GM19397 (cell line): ENCODE measurements around the gene HNRNPK.
"Not testable (repeated sequence)": the region's sequence is repeated elsewhere in the genome, so short reads cannot be mapped to it uniquely, and the experiment has no call there.

Experiments
- ATAC-seq: cut with Tn5 transposase; IDR thresholded peaks from one replicate; pipeline ENCODE4 v1.9.1; 2021; ENCODE audit warnings: mild to moderate bottlenecking, moderate library complexity; ENCODE audit not compliant: unreplicated experiment

HNRNPK gene

DNA sequence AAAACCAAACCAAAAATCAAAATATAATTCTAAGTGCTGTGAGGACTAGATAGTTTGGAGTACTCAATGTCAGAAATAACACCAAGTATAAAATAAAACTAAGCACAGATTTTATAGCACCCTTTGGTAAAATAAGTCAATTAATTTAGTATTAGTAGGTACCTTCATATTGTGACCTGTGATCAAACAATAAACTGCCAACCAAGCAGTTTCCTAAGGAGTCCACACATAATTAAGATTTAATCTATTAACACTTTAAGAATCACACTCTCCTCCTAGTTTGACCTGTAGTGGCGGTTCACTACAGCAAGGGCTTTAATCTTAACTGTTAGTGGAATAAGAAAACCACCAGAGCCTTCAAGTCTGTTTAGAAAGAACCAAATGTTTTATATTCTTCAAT is 2.8 kb downstream of the HNRNPK start:
- no peak for ATAC-seq

DNA sequence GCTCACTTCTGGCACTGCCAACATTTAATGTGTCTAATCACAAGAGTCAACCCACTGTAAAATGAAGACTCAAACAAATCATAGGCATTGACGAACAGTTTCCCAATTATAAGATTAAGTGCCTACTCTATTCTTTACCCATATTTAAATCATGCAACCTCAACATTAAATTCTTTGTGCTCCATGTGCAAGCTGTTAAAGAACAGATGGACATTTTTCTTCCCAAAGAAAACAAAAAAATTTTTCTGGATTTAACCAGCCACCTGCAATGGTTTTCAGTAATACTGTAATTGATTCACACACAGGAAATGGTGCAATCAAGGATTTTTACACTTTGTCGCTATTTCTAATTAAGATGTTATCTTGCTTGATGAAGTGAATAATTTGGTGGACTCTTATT is 3.6 kb downstream of the HNRNPK start:
- no peak for ATAC-seq

DNA sequence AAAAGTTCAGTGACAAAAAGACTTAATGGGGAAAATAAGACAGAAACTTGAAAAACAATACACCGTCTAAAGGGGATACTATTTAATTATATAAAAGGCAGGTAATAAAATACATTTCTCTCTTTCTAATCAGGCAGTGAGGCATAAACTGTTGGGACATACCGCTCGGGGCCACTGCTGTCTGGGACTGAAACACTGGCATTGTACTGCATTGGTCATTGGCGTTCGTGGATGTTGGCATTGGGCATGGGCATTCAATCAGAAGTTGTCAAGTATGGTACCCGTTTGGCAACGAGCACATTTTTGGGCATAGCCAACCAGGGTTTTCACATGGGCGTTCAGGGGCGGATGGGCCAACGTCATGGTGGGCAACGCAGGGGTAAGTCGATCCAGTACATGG is 4.7 kb downstream of the HNRNPK start:
- no peak for ATAC-seq

DNA sequence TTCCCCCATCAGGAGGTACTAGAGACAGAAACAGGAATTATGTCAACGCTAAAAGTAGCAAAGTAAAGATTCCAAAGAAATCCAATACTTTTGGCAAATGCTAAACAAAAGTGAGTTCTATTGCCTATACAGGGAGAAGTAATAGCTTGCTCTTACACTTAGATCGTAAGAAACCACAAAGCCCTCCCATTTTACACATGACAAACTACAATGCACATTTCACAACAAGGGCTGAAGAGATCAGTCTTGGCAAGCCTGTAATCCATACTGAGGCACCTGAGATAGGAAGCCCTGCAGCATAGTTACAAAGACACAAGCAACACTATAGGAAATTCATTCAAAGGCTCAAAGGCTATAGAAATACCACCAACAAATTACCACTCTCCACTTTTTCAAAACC is 7.7 kb downstream of the HNRNPK start:
- no peak for ATAC-seq

DNA sequence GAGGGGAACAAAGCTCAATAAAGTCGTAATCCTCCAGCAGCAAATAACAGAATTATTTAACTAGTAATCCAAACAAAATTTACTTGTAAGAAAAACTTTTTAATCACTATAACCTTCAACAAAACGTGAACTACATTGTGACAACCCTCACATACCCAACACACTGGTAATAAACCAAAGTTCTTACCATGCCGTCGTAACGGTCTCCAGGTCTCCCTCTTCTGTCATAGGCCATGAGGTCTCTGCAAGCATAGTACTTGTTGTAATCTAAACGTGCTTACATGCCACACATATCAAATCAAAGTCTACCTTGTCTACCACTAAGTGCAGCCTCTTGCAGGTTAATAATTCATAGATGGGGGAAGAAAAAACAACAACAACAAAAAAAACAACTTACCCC is 8.5 kb downstream of the HNRNPK start:
- ATAC-seq, result no peak

DNA sequence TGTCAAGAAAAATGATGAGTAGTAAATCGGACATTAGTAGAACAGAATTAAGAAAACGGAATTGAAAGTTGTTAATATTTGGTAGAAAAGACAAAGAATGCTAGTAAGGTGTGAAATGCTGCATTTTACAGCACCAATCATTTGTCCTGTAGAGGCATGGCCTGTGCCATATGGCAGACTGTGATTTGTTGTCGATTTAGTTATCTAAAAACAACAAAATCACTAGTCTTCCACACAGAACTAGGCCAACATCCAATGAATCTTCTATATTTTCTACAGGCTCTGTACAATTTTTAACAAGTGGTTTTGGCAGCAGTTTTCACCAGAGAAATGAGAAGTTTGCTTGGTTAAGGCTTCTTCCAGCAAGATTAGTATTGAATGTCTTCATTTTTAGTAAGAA is 10.4 kb downstream of the HNRNPK start:
- no peak for ATAC-seq

DNA sequence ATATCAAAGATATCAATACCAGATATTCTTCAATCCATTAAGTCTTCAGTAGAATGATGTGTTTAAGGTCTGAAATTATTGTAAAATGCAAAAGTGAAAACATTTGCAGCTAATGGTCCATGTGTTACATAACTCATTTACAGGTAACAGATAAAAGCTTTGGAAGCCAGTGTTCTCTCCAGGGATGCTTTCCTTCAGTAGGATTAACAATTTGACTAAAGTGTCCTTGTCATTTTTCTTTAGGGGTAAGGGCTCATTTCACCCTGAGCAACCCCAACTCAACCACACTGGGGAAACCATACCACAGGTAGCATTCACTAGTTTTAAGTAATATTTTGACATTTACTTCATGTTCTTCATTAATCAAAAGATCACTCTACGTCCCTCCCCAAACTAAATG is 12.9 kb downstream of the HNRNPK start:
- no peak for ATAC-seq

DNA sequence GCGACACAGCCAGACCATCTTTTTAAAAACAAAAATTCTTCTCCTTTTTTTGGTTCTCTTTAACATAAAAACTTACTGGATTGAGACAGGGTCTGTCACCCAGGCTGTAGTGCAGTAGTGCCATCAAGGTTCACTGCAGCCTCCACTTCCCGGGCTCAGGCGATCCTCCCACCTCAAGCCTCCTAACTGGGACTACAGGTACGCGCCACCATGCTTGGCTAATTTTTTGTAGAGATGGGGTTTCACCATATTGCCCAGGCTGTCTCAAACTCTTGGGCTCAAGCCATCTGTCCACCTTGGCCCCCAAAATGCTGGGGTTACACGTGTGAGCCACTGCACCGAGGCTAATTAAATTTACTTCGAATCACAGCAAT is 13.8 kb downstream of the HNRNPK start:
- ATAC-seq, result no peak

DNA sequence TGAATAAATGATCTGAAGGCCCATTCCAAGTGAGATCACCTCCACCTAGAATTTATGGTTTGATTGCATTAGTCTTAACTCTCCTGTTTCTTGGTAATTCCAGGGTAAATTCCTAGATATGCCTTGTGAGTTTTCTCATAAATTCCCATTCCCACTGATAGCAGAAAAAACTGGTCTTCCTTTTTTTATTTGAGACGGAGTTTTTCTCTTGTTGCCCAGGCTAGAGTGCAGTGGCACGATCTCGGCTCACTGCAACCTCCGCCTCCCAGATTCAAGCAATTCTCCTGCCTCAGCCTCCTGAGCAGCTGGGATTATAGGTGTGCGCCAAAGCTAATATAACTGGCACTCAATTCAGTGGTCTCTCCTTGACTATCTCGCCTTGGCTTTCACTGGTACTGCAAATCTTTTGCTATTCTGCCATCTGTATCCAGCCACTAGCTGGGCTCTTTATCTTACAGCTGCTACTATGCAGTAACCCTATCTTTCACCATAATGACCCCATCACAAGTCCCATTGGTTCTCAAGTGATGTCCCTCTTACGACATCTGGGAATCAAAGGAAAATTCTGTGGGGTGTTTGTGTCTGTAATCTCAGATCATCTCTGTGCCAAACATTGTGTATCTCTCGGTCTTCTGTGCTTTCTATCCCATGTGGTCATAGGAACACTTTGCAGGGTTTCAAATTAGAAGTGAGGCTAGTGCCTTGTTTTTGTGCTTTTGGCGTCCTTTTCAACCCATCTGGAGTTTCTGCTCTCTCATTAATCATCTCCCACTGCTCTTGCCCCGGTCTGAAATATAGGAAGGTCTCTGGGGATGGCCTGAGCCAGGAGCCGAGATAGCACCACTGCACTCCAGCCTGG is 14.4 kb downstream of the HNRNPK start:
- ATAC-seq, result no peak

DNA sequence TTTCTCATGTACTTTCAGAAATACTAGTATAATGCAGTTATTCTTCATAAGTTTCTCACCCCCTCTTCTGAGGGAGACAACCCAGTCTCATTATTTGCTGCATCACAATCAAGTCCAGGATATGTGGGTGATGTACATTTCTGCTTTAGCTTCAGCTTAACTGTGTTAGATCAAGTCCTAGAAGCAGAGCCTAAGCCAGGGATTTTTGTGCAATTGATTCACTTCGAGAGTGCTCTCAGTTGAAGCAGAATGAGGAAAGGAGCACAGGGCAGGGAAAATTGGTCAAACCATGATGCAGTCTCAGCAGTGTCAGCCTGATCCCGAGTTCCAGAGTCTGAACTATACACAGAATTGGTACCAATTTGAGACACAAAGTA is 15.1 kb downstream of the HNRNPK start:
- no peak for ATAC-seq

DNA sequence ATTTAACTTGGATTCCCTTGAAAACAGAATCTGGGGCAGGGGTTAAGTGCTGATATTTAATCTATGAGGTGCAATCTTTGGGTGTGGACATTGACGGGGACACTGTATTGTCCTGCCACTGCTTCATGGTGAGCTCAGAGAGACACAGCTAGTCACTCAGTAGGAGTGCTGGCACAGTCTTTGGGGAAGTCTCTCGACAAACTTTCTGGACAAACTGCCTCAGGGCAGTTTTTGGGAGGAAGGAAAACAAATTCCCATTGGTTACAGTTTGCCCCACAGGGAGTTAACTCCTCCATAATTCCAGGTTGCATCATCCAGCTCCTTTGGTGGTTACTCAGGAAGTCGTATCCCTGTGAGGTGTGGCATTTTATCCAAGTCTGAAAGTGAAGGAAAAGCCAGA is 17.9 kb downstream of the HNRNPK start:
- no peak for ATAC-seq

DNA sequence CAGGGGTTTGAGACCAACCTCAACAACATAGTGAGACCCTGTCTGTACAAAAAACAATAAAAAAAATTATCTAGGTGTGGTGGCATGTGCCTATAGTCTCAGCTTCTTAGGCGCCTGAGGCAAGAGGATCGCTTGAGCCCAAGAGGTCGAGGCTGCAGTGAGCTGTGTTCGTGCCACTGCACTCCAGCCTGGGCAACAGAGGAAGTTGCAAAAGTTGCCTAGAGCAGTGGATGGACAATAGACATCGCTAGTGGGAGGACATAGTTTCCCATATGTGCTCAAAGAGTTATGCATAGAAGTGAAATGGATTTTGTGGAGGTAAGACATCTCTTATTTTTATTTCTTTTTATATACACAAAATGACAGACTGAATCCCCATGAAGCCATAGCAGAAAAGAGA is 19.0 kb downstream of the HNRNPK start:
- no peak for ATAC-seq

DNA sequence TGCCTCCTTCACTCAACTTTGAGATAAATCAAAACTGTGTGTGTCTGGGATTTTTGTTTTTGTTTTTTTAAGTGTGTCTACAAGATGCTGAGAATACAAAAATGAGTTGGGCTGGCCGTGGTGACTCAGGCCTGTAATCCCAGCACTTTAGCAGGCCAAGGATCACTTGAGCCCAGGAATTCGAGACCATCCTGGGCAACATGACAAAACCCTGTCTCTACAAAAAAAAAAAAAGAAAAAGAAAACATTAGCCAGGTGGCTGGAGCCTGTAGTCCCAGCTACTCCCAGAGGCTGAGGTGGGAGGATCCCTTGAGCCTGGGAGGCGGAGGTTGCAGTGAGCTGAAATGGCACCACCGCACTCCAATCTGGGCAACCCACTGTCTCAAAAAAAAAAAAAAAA is 21.0 kb downstream of the HNRNPK start:
- no peak for ATAC-seq

DNA sequence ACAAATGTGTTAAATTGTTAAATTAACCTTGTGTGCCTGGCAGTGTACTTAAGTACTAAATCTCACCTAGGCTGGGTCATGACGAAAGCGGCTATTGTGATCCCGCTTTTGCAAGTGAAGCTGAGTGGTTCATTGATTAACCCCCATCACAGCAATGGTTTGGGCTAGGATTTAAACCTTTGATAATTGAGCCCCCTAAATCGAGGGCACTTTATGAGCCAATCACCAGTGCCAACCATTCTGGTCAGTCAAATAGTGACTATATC is 22.8 kb downstream of the HNRNPK start:
- ATAC-seq, result no peak

DNA sequence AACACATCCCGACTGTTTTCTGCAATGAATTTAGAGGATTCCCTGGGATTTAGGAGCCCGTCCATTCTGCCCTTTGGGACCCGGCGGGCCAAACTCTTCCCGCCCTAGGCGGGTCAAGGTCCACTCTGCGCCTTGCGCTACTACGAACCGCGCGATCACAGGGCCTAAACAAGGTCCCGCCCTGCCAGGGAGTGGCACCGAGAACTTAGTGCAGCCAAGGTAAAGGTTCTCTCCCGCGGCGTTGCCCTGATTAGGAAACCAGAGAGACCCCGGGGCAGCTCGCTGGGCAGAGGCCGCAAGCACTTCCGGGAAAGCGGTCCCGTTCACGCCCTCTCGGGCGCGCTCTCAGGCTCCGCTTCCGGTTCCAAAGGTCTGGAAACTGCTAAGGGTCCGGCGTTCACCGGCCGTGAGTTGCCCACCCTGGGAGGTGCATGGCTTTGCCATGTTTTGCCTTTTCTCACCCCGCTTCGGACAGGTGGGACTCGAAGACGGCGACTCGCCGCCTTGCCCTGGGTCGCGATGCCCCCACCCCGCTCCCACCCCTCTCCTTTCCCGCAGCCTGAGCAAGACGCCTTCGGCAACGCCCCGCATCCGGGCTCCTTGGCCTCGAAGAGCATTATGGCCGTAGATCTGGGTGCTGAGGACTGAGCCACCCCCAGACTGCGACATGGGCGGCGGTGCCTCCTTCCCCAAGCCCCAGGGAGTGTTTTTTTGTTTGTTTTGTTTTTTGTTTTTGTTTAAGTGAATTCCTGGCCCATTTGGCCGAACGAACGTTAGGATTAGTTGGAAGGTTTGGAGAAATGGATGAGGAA is 23.4 kb downstream of the HNRNPK start:
- peak; percentile 82 for ATAC-seq

DNA sequence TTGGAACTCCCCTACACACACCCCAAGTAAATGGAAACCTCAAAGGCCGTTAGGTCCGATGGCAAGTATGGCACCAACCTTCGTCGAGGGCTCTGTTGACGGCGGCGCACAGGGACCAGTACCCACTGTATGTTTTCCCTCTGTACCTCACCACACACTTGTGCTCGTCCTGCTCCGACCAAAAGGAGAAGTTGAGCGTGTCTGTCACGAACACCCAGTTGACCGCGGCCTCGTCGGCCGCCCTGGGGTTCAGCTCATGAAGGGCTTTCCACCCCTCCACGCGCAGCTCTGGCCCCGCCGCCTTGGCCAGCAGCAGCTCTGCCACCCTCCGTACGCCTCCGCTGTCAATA is 24.0 kb downstream of the HNRNPK start:
- ATAC-seq, result peak; percentile 50

DNA sequence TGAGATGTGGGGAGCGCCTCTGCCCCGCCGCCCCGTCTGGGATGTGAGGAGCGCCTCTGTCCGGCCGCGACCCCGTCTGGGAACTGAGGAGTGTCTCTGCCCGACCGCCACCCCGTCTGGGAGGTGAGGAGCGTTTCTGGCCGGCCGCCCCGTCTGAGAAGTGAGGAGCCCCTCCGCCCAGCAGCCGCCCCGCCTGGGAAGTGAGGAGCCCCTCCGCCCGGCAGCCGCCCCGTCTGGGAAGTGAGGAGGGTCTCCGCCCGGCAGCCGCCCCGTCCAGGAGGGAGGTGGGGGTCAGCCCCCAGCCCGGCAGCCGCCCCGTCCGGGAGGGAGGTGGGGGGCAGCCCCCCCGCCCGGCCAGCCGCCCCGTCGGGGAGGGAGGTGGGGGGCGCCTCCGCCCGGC is 31.9 kb downstream of the HNRNPK start:
- not testable (repeated sequence) for ATAC-seq

DNA sequence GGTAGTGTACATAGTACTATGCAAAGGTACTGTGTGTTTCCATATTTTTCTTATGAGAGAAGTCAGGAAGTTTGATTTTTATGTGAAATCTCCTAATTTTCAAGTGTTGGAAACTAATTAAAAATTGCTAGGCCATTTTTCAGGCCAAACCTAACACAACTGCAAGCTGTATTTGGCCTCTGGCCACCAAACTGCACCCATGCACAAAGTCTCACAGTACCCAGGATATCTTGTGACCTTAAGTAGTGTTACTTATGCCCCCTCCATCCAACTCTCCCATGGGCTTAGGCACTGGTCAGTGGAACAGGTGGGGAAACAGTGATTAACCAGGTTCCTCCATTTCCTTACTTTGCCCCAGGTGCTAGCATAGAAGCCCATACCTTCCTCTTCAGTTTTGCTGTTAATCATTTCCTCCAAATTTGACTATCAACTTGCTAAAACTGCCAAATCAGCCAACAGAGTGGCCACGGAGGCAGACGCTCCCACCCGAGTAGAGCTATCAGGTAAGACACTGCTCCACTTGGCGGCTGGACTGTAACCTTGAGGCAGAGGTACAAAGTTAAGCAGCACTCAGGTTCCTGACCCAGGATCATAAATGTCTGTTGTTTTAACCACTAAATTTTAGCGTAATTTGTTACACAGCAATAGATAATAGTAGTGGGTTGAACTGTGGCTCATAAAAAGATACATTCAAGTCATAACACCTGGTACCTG is 39.3 kb downstream of the HNRNPK start:
- no peak for ATAC-seq

DNA sequence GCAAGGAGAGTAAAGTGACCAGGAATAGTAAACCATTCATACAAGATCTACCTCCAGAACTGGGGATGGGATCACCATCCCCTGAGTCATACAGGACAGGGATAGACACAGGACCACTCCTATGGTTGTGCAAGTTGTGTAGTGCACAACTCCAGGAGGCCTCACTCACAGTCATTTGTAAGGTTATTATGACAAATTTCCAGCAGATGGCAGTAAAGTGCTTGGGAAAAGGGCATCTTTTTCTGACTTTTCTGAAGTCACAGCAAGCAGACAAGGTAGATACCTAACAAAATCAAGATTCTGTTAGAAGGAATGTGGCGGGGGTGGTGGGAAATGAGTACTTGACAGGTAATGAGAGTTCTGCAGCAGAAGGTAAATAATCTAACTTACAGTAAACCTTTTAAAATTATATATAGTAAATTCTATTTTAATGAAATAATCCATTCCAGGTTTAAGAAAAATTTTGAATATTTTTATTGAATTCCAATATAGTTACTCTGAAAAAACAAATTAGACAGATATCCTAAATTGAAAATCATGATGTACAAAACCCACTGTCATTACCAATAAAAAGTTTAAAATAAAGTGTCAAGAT is 42.1 kb downstream of the HNRNPK start:
- peak; percentile 65 for ATAC-seq

DNA sequence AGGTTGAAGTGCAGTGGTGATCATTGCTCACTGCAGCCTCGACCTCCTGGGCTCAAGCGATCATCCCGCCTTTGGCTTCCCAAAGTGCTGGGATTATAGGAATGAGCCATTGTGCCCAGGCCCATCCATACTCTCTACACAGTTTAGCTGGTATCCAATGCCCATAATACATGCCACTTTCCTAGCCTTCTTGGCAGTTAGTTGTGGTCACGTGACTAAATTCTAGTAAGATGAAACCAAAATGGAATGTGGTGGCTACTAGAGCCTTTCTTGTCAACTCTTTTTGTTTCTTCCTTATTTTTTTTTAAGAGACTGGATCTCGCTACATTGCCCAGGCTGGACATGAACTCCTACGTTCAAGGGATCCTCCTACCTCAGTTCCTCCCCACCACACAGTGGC is 43.5 kb downstream of the HNRNPK start:
- no peak for ATAC-seq

DNA sequence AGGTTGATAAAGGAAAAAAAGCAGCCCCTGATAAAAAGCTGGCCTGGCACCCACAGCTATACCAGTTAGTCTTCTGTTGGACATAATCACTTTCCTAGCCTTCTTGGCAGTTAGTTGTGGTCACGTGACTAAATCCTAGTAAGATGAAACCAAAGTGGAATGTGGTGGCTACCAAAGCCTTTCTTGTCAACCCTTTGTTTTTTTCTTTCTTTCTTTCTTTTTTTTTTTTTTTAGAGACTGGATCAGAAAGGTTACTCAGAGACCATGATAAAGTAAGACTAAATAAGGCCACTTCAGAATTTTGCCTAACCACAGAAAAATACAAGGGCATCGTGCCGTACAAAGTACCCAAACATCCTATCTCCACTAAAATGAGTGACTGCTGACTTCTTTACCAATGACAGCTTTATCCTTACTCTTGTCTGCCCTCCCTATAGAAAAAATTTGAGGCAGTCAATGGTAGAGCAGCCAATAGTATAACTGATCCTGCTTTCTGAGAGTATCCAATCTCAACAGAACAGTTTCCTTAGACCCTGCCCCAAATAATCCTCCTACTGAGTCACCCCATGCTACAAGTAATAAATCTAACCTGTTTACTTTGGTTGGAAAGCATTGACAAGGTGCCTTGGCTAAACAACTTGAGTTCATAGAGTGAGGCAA is 44.6 kb downstream of the HNRNPK start:
- no peak for ATAC-seq
